ENCODE results near the gene DNAH14. TPM values are rescaled to one million over a fixed set of nuclear protein-coding genes. Genes with fewer than 3 reads are reported as not detected.

DNAH14 gene
- total RNA-seq, 1 experiment from 2014 or later, result 47.0 TPM

DNA sequence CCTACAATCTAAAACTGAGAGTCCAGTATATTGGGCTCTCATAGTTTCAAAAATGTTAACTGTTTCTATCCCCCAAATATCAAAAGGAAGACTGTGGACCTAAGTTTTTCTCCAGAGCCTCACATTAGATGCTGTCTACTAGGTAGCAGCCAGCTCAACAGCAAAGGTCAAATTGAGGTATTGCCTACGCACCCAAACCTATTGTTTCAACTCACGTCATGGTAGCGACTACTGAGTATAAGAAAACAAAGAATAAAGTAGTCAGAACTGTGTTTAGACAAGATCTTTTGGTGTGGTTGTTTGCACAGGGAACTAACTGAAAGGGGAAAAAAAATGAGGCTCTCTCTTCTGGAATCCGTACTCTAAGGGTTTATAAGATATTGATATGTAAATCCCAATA lies 325.2 kb downstream of the DNAH14 start:
- no peak overlapping the region for H3K27ac ChIP-seq (ENCODE audit: low read length)
- in situ Hi-C loops (cut with HindIII; ENCODE audit: low pct_unique_long_range_greater_than_20kb, low sequenced_read_pairs) (no loop called here), intact Hi-C loops (cut with micrococcal nuclease; ENCODE audit: unreplicated experiment) (no loop called here)
- ATAC-seq, result no peak
- H3K4me3 ChIP-seq (ENCODE audit: low read depth in 2 of 2, low read length in 2 of 2), result no peak overlapping the region
- H3K36me3 ChIP-seq (ENCODE audit: control insufficient read depth, insufficient read depth, low read length), result no peaks in the 10 kb centered on the region
- H3K27me3 ChIP-seq (ENCODE audit: control insufficient read depth, insufficient read depth, low read length), result no peaks in the 10 kb centered on the region
- ChIA-PET POLR2A (no interaction called here), CTCF (no interaction called here)
- H3K4me1 ChIP-seq (ENCODE audit: control insufficient read depth, insufficient read depth, low read length), result no peaks in the 10 kb centered on the region
- DNase-seq (ENCODE audit: low read depth, low spot score), result no peak
- no peaks in the 10 kb centered on the region for H3K9me3 ChIP-seq (ENCODE audit: control insufficient read depth, insufficient read depth, low read depth, low read length)
- TF ChIP-seq POLR2AphosphoS5 (IDR thresholded peaks at IDR 0.05; ENCODE audit: low read depth, low read length) (no peak), REST (IDR thresholded peaks at IDR 0.05; ENCODE audit: insufficient read depth in 1 of 2, low read depth in 2 of 2, low read length in 1 of 2) (no peak), CTCF (IDR thresholded peaks at IDR 0.05) (no peak), SIN3A (IDR thresholded peaks at IDR 0.05; ENCODE audit: borderline replicate concordance, insufficient read depth, low read depth, low read length) (no peak), TCF7L2 (IDR thresholded peaks at IDR 0.05; ENCODE audit: low read depth, low read length) (no peak)
- no TSS peak for BruUV-seq (replicated peaks)

GRCh38 chr1:225257081-225257480 lies 327.6 kb downstream of the DNAH14 start:
- Histone ChIP-seq H3K9me3 (ENCODE audit: control insufficient read depth, insufficient read depth, low read depth, low read length) (no peaks in the 10 kb centered on the region), H3K4me1 (ENCODE audit: control insufficient read depth, insufficient read depth, low read length) (no peaks in the 10 kb centered on the region), H3K4me3 (ENCODE audit: low read depth in 2 of 2, low read length in 2 of 2) (no peak overlapping the region), H3K36me3 (ENCODE audit: control insufficient read depth, insufficient read depth, low read length) (no peaks in the 10 kb centered on the region), H3K27ac (ENCODE audit: low read length) (no peak overlapping the region), H3K27me3 (ENCODE audit: control insufficient read depth, insufficient read depth, low read length) (no peaks in the 10 kb centered on the region)
- ATAC-seq, result no peak
- BruUV-seq (replicated peaks), result no TSS peak
- ChIA-PET POLR2A (no interaction called here), CTCF (no interaction called here)
- intact Hi-C loops (cut with micrococcal nuclease; ENCODE audit: unreplicated experiment), result no loop called here
- TF ChIP-seq POLR2AphosphoS5 (IDR thresholded peaks at IDR 0.05; ENCODE audit: low read depth, low read length), result no peak
- TF ChIP-seq REST (IDR thresholded peaks at IDR 0.05; ENCODE audit: insufficient read depth in 1 of 2, low read depth in 2 of 2, low read length in 1 of 2), result no peak
- TF ChIP-seq CTCF (IDR thresholded peaks at IDR 0.05), result no peak
- TF ChIP-seq TCF7L2 (IDR thresholded peaks at IDR 0.05; ENCODE audit: low read depth, low read length), result no peak
- no peak for TF ChIP-seq SIN3A (IDR thresholded peaks at IDR 0.05; ENCODE audit: borderline replicate concordance, insufficient read depth, low read depth, low read length)
- no peak for DNase-seq (ENCODE audit: low read depth, low spot score)
- in situ Hi-C loops (cut with HindIII; ENCODE audit: low pct_unique_long_range_greater_than_20kb, low sequenced_read_pairs), result no loop called here

Data from Panc1 (cell line).